SU-DHL-6 (cell line): ENCODE data around the gene AP1B1.

Source experiments
- H2AFZ ChIP-seq: fragments of 200-600 bp; sonication (generic); 2 replicates; pipeline ENCODE4 v1.6.1; 2014; ENCODE audit warnings: low read depth, mild to moderate bottlenecking, moderate library complexity, mixed read lengths, antibody characterized with exemption, low read length; ENCODE audit not compliant: severe bottlenecking
- H3F3A ChIP-seq: fragments of 200-600 bp; shearing (Covaris generic); 2 replicates; pipeline ENCODE4 v1.6.0; 2016; ENCODE audit warnings: antibody characterized with exemption, mild to moderate bottlenecking; ENCODE audit not compliant: insufficient read depth
- H3K27ac ChIP-seq: fragments of 200-600 bp; sonication (generic); 2 replicates; pipeline ENCODE4 v1.5.1; 2016; ENCODE audit warnings: low read depth, mild to moderate bottlenecking, low read length, moderate library complexity, mixed read lengths
- H3K27me3 ChIP-seq: fragments of 200-600 bp; sonication (generic), shearing (Covaris generic); 2 replicates; pipeline ENCODE4 v1.6.0; 2014; ENCODE audit warnings: mild to moderate bottlenecking, low read length
- H3K36me3 ChIP-seq: fragments of 200-600 bp; sonication (generic); 2 replicates; pipeline ENCODE4 v1.6.1; 2014; ENCODE audit warnings: mild to moderate bottlenecking, low read length, mixed read lengths
- H3K4me2 ChIP-seq: fragments of 300-600, 200-600 bp; shearing (Covaris generic), sonication (generic); 2 replicates; pipeline ENCODE4 v1.6.0; 2014; ENCODE audit warnings: low read length, low read depth, mild to moderate bottlenecking; ENCODE audit not compliant: poor library complexity, severe bottlenecking
- H3K4me3 ChIP-seq: fragments of 200-600 bp; sonication (generic); 2 replicates; pipeline ENCODE4 v1.5.1; 2014; ENCODE audit warnings: antibody characterized with exemption, low read length, mild to moderate bottlenecking, mixed read lengths; ENCODE audit not compliant: insufficient read depth, poor library complexity, severe bottlenecking
- H3K79me2 ChIP-seq: fragments of 200-600 bp; sonication (generic); 2 replicates; pipeline ENCODE4 v1.6.1; 2014; ENCODE audit warnings: mild to moderate bottlenecking, low read length, moderate library complexity; ENCODE audit not compliant: insufficient read depth
- H3K9ac ChIP-seq: fragments of 200-600 bp; sonication (generic); 2 replicates; pipeline ENCODE4 v1.7.0; 2014; ENCODE audit warnings: mild to moderate bottlenecking, low read length
- H3K9me2 ChIP-seq: fragments of 200-600 bp; sonication (generic); replicated peaks from 2 replicates; pipeline ENCODE4 v1.6.1; 2014; ENCODE audit warnings: low read length; ENCODE audit not compliant: insufficient read depth
- H3K9me3 ChIP-seq: fragments of 200-600 bp; sonication (generic); 2 replicates; pipeline ENCODE4 v1.6.1; 2014; ENCODE audit warnings: low read length, mixed read lengths; ENCODE audit not compliant: insufficient read depth
- H4K20me1 ChIP-seq: fragments of 200-600 bp; sonication (generic); 2 replicates; pipeline ENCODE4 v1.6.1; 2014; ENCODE audit warnings: low read depth, mild to moderate bottlenecking, antibody characterized with exemption, low read length, moderate library complexity, mixed read lengths
- EZH2phosphoT487 ChIP-seq: fragments of 200-600 bp; sonication (generic), shearing (Covaris generic); conservative IDR thresholded peaks from 2 replicates; pipeline ENCODE4 v1.6.1; 2018; ENCODE audit warnings: mild to moderate bottlenecking, antibody characterized with exemption, low read length, moderate library complexity, mixed read lengths
- TF ChIP-seq, protein P1 (sequence below): fragments of 200-600 bp; sonication (generic); IDR thresholded peaks from one replicate; pipeline ENCODE4 v1.5.1; 2017; ENCODE audit warnings: antibody characterized with exemption, mild to moderate bottlenecking, low read length, moderate library complexity; ENCODE audit not compliant: insufficient read depth, poor library complexity, severe bottlenecking

Gene AP1B1

DNA sequence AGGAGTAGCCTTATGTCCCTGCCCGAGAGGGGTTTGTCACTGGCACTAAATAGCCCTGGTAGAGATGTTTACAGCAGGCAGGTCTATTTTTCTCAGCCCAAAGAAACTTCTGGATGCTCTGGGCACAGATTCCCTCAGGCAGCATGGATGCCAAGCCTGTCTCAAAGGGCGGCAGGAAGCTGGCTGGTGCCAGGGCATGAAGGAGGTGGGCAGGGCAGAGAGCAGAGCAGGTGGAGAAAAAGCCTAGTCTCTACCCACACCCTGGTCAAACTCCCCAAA is 86.0 kb downstream of the AP1B1 start:
- peaks cover 6% of the 10 kb centered on the region; the same call in 1 of the 2 replicates for H3K36me3 ChIP-seq
- TF ChIP-seq, protein P1, sequence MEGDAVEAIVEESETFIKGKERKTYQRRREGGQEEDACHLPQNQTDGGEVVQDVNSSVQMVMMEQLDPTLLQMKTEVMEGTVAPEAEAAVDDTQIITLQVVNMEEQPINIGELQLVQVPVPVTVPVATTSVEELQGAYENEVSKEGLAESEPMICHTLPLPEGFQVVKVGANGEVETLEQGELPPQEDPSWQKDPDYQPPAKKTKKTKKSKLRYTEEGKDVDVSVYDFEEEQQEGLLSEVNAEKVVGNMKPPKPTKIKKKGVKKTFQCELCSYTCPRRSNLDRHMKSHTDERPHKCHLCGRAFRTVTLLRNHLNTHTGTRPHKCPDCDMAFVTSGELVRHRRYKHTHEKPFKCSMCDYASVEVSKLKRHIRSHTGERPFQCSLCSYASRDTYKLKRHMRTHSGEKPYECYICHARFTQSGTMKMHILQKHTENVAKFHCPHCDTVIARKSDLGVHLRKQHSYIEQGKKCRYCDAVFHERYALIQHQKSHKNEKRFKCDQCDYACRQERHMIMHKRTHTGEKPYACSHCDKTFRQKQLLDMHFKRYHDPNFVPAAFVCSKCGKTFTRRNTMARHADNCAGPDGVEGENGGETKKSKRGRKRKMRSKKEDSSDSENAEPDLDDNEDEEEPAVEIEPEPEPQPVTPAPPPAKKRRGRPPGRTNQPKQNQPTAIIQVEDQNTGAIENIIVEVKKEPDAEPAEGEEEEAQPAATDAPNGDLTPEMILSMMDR: no peak
- TF ChIP-seq EZH2phosphoT487: no peak
- H3K27ac ChIP-seq: no peak overlapping the region
- no peak overlapping the region for H3K4me3 ChIP-seq
- no peaks in the 10 kb centered on the region for H3K9me2 ChIP-seq
- H3K27me3 ChIP-seq: no peaks in the 10 kb centered on the region
- H3K4me2 ChIP-seq: no peak overlapping the region
- peaks cover 25% of the 10 kb centered on the region for H3F3A ChIP-seq
- no peak overlapping the region for H3K9ac ChIP-seq
- H2AFZ ChIP-seq: no peak overlapping the region
- H3K79me2 ChIP-seq: no peaks in the 10 kb centered on the region
- no peaks in the 10 kb centered on the region; the same call in 1 of the 2 replicates for H4K20me1 ChIP-seq
- no peaks in the 10 kb centered on the region for H3K9me3 ChIP-seq

DNA sequence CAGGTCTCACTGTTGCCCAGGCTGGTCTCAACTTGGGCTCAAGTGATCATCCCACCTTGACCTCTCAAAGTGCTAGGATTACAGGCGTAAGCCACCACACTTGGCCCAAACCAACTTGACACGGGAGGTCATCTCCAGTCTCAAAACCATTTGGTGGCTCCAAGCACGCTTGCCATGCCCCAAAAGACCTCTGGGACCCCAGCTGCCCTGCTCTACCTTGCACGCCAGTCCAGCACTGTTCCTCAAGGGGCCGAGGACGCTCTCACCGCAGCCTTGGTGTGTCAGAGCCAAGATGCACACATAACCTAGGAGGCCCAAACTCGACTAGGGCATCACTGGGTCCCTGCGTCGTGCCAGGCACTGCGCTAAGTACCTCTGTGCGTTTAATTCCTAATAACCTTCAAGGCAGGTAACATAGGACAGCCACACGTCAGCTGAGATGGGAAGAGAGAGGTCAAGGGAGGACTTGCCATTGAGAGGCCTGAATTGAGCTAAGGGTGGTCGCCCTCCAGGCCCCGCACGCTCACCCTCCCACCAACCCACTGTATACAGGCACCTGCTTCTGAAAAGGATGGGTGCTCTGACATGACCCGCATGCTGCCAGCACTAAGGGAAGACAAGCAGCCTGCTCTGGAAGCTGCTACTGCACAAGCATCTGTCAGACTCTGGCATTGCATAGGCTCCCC is 86.5 kb downstream of the AP1B1 start:
- Histone ChIP-seq H3K27ac (no peak overlapping the region), H3K79me2 (no peaks in the 10 kb centered on the region), H3K27me3 (no peaks in the 10 kb centered on the region), H3K4me2 (no peak overlapping the region), H3F3A (peaks cover 25% of the 10 kb centered on the region), H3K36me3 (peaks cover 10% of the 10 kb centered on the region; the same call in 1 of the 2 replicates), H4K20me1 (no peaks in the 10 kb centered on the region; the same call in 1 of the 2 replicates), H3K9me2 (no peaks in the 10 kb centered on the region), H3K9me3 (no peaks in the 10 kb centered on the region), H3K4me3 (no peak overlapping the region), H3K9ac (no peak overlapping the region), H2AFZ (no peak overlapping the region)
- no peak for TF ChIP-seq EZH2phosphoT487
- TF ChIP-seq, protein P1: no peak

DNA sequence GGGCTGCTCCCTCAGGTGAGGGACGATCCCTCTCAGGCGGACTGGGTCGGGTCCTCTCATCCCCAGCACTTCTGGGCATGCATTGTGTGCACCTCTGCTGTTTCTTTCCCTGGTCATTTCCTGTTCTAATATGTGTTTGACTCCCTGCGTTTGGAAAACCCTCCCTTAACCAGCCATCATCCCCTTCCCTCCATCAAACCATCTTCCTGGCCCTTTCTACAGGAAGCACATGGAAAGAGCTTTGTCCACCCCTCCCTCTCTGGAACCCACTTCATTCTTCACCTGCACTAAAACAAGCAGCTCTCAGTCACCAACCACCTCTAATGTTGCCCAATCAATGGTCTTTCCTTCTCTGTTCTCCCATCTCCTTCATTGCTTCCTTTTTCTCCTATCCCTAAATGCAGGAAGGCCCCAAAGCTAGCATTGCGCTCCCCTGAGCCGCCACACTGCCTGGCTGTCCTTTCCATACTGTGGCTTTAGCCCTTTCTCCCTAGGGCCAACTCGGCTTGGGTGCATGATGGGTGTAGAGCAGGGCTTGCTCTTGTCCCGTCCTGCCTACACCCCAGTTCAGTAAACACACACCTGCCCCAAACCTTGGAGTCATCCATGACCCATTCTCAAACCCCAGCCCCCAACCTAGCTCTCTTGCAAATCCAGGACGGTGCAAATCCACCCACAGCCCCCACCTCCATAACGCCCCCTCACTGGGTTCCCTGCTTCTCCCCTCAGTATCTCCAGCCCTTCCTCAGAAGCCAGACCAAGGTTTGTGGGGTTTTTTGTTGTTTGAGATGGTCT is 87.4 kb downstream of the AP1B1 start:
- Histone ChIP-seq H3F3A (peaks cover 29% of the 10 kb centered on the region), H3K9me2 (no peaks in the 10 kb centered on the region), H3K9me3 (no peaks in the 10 kb centered on the region), H3K27ac (no peak overlapping the region), H3K9ac (no peak overlapping the region), H2AFZ (no peak overlapping the region), H3K79me2 (no peaks in the 10 kb centered on the region), H3K27me3 (no peaks in the 10 kb centered on the region), H3K4me3 (no peak overlapping the region), H3K4me2 (no peak overlapping the region), H4K20me1 (no peaks in the 10 kb centered on the region; the same call in 1 of the 2 replicates), H3K36me3 (peaks cover 17% of the 10 kb centered on the region)
- TF ChIP-seq EZH2phosphoT487: no peak
- TF ChIP-seq, protein P1: no peak
